Astrocyte of the cerebellum (primary cell): Measurements from ENCODE around the gene ALDH1A1.

Source experiments
- DNase-seq: peaks from one replicate; pipeline ENCODE4 v3.0.0-alpha.2; 2011; ENCODE audit warnings: low read depth
- H3K4me3 ChIP-seq: 2 replicates; pipeline ENCODE4 v1.5.1; 2011; ENCODE audit warnings: mild to moderate bottlenecking, low read depth, low read length, moderate library complexity
- in situ Hi-C: cut with HindIII; loops from 2 replicates; pipeline ENCODE4 v1.10.0; 2017; ENCODE audit warnings: low sequenced_read_pairs
- TF ChIP-seq, protein P1 (sequence below): IDR thresholded peaks from 2 replicates; pipeline ENCODE4 v1.5.1; 2012; ENCODE audit warnings: low read length, low read depth, moderate library complexity, mild to moderate bottlenecking; ENCODE audit errors: missing control alignments

Gene ALDH1A1

GRCh38 chr9:72937545-72937944 lies 15.3 kb downstream of the ALDH1A1 start:
- TF ChIP-seq, protein P1, sequence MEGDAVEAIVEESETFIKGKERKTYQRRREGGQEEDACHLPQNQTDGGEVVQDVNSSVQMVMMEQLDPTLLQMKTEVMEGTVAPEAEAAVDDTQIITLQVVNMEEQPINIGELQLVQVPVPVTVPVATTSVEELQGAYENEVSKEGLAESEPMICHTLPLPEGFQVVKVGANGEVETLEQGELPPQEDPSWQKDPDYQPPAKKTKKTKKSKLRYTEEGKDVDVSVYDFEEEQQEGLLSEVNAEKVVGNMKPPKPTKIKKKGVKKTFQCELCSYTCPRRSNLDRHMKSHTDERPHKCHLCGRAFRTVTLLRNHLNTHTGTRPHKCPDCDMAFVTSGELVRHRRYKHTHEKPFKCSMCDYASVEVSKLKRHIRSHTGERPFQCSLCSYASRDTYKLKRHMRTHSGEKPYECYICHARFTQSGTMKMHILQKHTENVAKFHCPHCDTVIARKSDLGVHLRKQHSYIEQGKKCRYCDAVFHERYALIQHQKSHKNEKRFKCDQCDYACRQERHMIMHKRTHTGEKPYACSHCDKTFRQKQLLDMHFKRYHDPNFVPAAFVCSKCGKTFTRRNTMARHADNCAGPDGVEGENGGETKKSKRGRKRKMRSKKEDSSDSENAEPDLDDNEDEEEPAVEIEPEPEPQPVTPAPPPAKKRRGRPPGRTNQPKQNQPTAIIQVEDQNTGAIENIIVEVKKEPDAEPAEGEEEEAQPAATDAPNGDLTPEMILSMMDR, result no peak
- H3K4me3 ChIP-seq, result no peak overlapping the region
- in situ Hi-C loops, result no loop called here
- no peak for DNase-seq

- TF ChIP-seq, protein P1, result no peak
- in situ Hi-C loops, result no loop called here
- H3K4me3 ChIP-seq, result no peak overlapping the region
- DNase-seq, result no peak
Measured at GRCh38 chr9:72936679-72937078, 16.2 kb downstream of the ALDH1A1 start.

DNA sequence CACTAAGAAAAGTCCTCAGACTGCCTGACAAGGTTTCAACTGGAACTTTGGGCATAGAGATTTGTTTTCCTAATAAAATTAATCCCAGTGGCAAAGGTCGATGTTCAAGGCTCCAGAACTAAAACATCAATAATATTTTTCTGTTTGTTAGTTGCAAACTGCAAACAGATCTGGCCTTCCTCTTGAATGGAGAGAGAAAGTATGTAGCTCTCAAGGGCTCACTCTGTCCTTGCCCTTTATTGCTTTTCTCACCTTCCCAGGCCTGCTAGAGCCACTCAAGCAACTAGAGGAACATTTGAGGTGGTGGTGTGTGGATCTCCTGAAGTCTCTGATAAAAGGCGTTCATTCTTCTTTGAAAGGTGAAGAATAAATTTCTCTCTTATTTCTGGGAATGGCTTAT lies 16.6 kb downstream of the ALDH1A1 start:
- TF ChIP-seq, protein P1, result no peak
- no peak for DNase-seq
- H3K4me3 ChIP-seq, result no peak overlapping the region
- in situ Hi-C loops, result no loop called here

GRCh38 chr9:72935595-72935994 lies 17.3 kb downstream of the ALDH1A1 start:
- in situ Hi-C loops, result no loop called here
- TF ChIP-seq, protein P1, result no peak

DNA sequence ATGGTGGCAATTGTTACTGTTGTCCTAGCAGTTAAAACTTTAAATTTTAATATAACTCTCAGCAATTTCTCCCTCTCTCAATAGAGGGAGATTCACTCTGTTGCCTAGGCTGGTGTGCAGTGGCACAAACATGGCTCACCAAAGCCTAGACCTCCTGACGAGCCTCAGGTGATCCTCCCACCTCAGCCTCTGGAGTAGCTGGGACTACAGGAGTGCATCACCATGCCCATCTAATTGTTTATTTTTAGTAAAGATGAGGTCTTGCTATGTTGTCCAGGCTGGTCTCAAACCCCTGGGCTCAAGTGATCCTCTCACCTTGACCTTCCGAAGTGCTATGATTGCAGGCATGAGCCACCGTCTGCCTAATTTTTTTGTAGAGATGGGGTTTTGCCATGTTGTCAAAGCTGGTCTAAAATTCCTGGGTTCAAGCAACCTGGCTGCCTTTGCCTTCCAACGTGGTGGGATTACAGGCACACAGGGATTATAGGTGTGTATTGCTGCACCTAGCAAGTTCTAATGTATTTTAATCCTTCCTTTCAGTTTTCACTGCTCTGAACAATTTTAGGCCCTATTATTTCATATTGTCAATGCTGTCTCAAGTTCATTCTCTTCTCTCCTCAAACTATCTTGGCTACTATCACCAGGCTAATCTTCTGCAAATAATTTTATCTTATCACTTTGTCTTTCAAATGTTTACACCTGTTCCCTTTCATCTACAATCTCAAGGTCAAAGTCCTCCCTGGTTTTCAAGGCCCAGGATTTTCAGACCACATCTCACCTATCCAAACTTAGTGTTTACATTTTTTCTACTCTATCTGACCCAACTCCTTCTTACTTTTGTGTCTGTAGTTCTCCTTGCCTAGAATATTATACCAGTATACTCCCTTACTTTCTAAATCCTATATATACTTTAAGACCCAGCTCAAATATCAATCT lies 18.9 kb downstream of the ALDH1A1 start:
- no peak for DNase-seq
- TF ChIP-seq, protein P1, result no peak
- in situ Hi-C loops, result no loop called here
- no peak overlapping the region for H3K4me3 ChIP-seq

More at GRCh38 chr9:72935595-72935994, 17.3 kb downstream of the ALDH1A1 start:
- no peak overlapping the region for H3K4me3 ChIP-seq
- DNase-seq, result no peak

DNA sequence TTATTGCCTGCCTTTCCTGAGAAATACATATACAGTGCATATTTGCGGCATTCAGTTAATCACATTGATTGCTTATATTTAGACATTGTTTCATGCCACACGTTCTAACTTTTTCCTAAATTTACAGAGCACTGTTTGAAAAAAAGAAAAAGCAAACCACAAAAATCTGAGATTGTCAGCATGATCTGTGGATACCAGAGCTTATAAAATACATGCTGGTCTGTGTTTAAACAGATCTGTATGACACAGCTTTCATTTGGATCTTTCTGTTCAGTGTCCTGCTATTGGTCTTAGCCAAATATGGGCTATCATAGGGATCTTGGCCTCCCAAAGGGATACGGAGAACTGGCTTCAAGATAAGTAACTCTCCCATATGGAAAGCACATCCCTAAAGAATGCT lies 20.2 kb downstream of the ALDH1A1 start:
- TF ChIP-seq, protein P1, result no peak
- in situ Hi-C loops, result no loop called here
- H3K4me3 ChIP-seq, result no peak overlapping the region
- no peak for DNase-seq
